ENCODE measurements around the gene SLC44A3.

DNA sequence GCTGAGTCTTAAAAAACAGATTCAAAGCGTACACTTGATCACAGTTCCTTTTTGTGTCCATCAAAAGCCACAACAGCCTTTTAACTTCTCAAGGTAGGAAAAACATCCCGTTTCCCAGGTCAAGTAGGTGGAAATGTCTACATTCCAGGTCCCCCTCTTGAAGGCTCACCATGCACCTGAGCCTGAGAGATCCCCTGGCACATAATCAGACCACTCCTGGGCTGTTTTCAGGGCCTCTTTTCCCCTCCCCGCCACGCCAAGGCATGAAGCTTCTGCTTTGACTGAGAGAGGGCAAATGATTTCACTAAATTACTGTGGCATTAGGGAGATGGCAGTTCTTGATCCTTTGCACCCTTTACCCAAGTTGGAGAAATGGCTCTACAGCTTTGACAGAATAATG lies 85.0 kb downstream of the SLC44A3 start:
- TF ChIP-seq GATA3 (IDR thresholded peaks at IDR 0.05; ENCODE audit: low read depth, low read length) (no peak), GATA2 (IDR thresholded peaks at IDR 0.05; ENCODE audit: low read depth, low read length) (no peak)
